GM23338 (cell line): Measurements from ENCODE around the gene ZNF438. TPM values are rescaled to one million over a fixed set of nuclear protein-coding genes. Genes with fewer than 3 reads are reported as not detected.

Source experiments
- ATAC-seq: fragments of 200-7000 bp; cut with Tn5 transposase; 3 replicates; pipeline ENCODE4 v1.9.1; 2020
- DNase-seq: peaks from one replicate; pipeline ENCODE4 v3.0.0-alpha.2; 2015; ENCODE audit warnings: low spot score
- H2AFZ ChIP-seq: fragments of 200-600 bp; sonication (generic); 2 replicates; pipeline ENCODE4 v1.8.0; 2016; ENCODE audit warnings: antibody characterized with exemption, mild to moderate bottlenecking, moderate library complexity
- H3F3A ChIP-seq: fragments of 200-600 bp; sonication (generic); replicated peaks from 2 replicates; pipeline ENCODE4 v1.8.0; 2017; ENCODE audit warnings: antibody characterized with exemption, mixed run types, low read depth
- H3K27ac ChIP-seq: fragments of 200-600 bp; sonication (generic); 2 replicates; pipeline ENCODE4 v1.6.1; 2016; ENCODE audit warnings: low read depth
- H3K27me3 ChIP-seq: fragments of 200-600 bp; sonication (generic); 2 replicates; pipeline ENCODE4 v1.8.0; 2016; ENCODE audit warnings: mild to moderate bottlenecking, mixed run types, moderate library complexity; ENCODE audit not compliant: insufficient read depth
- H3K36me3 ChIP-seq: fragments of 200-600 bp; sonication (generic); 2 replicates; pipeline ENCODE4 v1.8.0; 2016; ENCODE audit warnings: mild to moderate bottlenecking; ENCODE audit not compliant: insufficient read depth
- H3K4me1 ChIP-seq: fragments of 200-600 bp; sonication (generic); 2 replicates; pipeline ENCODE4 v1.8.0; 2016; ENCODE audit warnings: mild to moderate bottlenecking, moderate library complexity; ENCODE audit not compliant: insufficient read depth
- H3K4me2 ChIP-seq: fragments of 200-600 bp; sonication (generic); 2 replicates; pipeline ENCODE4 v1.7.1; 2017; ENCODE audit warnings: mixed run types
- H3K4me3 ChIP-seq: fragments of 200-600 bp; sonication (generic); 2 replicates; pipeline ENCODE4 v1.6.1; 2016; ENCODE audit warnings: mixed run types
- H3K79me2 ChIP-seq: fragments of 200-600 bp; sonication (generic); replicated peaks from 2 replicates; pipeline ENCODE4 v1.8.0; 2017; ENCODE audit warnings: mild to moderate bottlenecking; ENCODE audit not compliant: insufficient read depth
- H3K9me2 ChIP-seq: fragments of 200-600 bp; sonication (generic); 2 replicates; pipeline ENCODE4 v1.8.0; 2017; ENCODE audit not compliant: insufficient read depth
- H4K20me1 ChIP-seq: fragments of 200-600 bp; sonication (generic); replicated peaks from 2 replicates; pipeline ENCODE4 v1.8.0; 2017; ENCODE audit warnings: mild to moderate bottlenecking; ENCODE audit not compliant: insufficient read depth
- H3K27ac Mint-ChIP-seq: 2 replicates; pipeline ENCODE4 v1.8.0; 2020; ENCODE audit warnings: inconsistent platforms, mild to moderate bottlenecking, moderate library complexity, mixed read lengths
- H3K27me3 Mint-ChIP-seq: 3 replicates; pipeline ENCODE4 v1.8.0; 2022; ENCODE audit warnings: low read depth, mild to moderate bottlenecking, moderate library complexity, mixed read lengths, inconsistent platforms; ENCODE audit not compliant: insufficient read depth, poor library complexity
- H3K36me3 Mint-ChIP-seq: 3 replicates; pipeline ENCODE4 v1.8.0; 2021; ENCODE audit warnings: low read depth, mild to moderate bottlenecking, inconsistent platforms, moderate library complexity, mixed read lengths
- H3K4me1 Mint-ChIP-seq: 3 replicates; pipeline ENCODE4 v1.8.0; 2020; ENCODE audit warnings: mild to moderate bottlenecking, inconsistent platforms, mixed read lengths
- H3K4me3 Mint-ChIP-seq: 3 replicates; pipeline ENCODE4 v1.8.0; 2021; ENCODE audit warnings: moderate library complexity, mild to moderate bottlenecking, inconsistent platforms, mixed read lengths
- H3K9me3 Mint-ChIP-seq: 3 replicates; pipeline ENCODE4 v1.8.0; 2020; ENCODE audit warnings: moderate library complexity, mild to moderate bottlenecking, inconsistent platforms, mixed read lengths
- CREB1 ChIP-seq: fragments of 250-450 bp; sonication (Bioruptor Pico); IDR thresholded peaks from 2 replicates; pipeline ENCODE4 v1.5.0; 2020; ENCODE audit warnings: low read depth, mild to moderate bottlenecking, moderate library complexity
- CTCF ChIP-seq, 2 experiments: fragments of 200-600 bp in 1 of 2; sonication (generic) in 1 of 2; conservative IDR thresholded peaks; 2 replicates each; pipeline versions ENCODE4 v1.5.1 to v1.6.1; 2016 to 2017; ENCODE audit warnings: antibody characterized with exemption in 2 of 2, low read depth in 2 of 2, mild to moderate bottlenecking in 2 of 2, moderate library complexity in 1 of 2
- EZH2 ChIP-seq: fragments of 200-600 bp; sonication (generic); IDR thresholded peaks from one replicate; pipeline ENCODE4 v1.8.0; 2017; ENCODE audit warnings: antibody characterized with exemption, mild to moderate bottlenecking, low read depth; ENCODE audit not compliant: unreplicated experiment
- EZH2phosphoT487 ChIP-seq: fragments of 200-600 bp; sonication (generic); IDR thresholded peaks from one replicate; pipeline ENCODE4 v1.8.1; 2018; ENCODE audit warnings: antibody characterized with exemption; ENCODE audit not compliant: unreplicated experiment
- JUNB ChIP-seq: IDR thresholded peaks from one replicate; pipeline ENCODE4 v1.6.1; 2016; ENCODE audit warnings: antibody characterized with exemption; ENCODE audit not compliant: unreplicated experiment
- NANOG ChIP-seq: IDR thresholded peaks from 2 replicates; pipeline ENCODE4 v1.6.1; 2016; ENCODE audit warnings: antibody characterized with exemption, borderline replicate concordance
- POLR2AphosphoS5 ChIP-seq: IDR thresholded peaks from 2 replicates; pipeline ENCODE4 v1.6.1; 2016; ENCODE audit warnings: antibody characterized with exemption, low read depth
- STAT1 ChIP-seq: IDR thresholded peaks from one replicate; pipeline ENCODE4 v1.6.1; 2016; ENCODE audit warnings: antibody characterized with exemption; ENCODE audit not compliant: unreplicated experiment
- ZNF114 ChIP-seq: fragments of 250-450 bp; sonication (Bioruptor Pico); IDR thresholded peaks from 2 replicates; pipeline ENCODE4 v1.5.0; 2020; ENCODE audit warnings: mild to moderate bottlenecking, moderate library complexity
- ZNF331 ChIP-seq: fragments of 250-450 bp; sonication (Bioruptor Pico); IDR thresholded peaks from 2 replicates; pipeline ENCODE4 v1.5.0; 2020; ENCODE audit warnings: low read depth, mild to moderate bottlenecking, moderate library complexity
- ZNF462 ChIP-seq: fragments of 250-450 bp; sonication (Bioruptor Pico); IDR thresholded peaks from 2 replicates; pipeline ENCODE4 v1.5.0; 2020; ENCODE audit warnings: mild to moderate bottlenecking, moderate library complexity
- polyA plus RNA-seq: library from polyadenylated mRNA; unstranded; fragments of >200 nt; fragmentation: Nextera tagmentation; extraction: Ambion mirVana; gene quantifications from 2 replicates; pipeline ENCODE4 v1.2.1, GENCODE V29; 2016
- total RNA-seq: library from RNA; depleted of rRNA; stranded (reverse); fragments of >200 nt; shearing (Covaris generic); gene quantifications from 2 replicates; pipeline ENCODE4 v1.2.3, GENCODE V29; 2014
- TF ChIP-seq, protein P1 (sequence below): IDR thresholded peaks from 2 replicates; pipeline ENCODE4 v1.6.1; 2016; ENCODE audit warnings: antibody characterized with exemption
- TF ChIP-seq, protein P2 (sequence below): IDR thresholded peaks from one replicate; pipeline ENCODE4 v1.6.1; 2018; ENCODE audit warnings: antibody characterized with exemption; ENCODE audit not compliant: unreplicated experiment

Gene ZNF438
- total and polyA plus RNA-seq, 2 experiments from 2014 or later, result 0.91 to 0.94 TPM

DNA sequence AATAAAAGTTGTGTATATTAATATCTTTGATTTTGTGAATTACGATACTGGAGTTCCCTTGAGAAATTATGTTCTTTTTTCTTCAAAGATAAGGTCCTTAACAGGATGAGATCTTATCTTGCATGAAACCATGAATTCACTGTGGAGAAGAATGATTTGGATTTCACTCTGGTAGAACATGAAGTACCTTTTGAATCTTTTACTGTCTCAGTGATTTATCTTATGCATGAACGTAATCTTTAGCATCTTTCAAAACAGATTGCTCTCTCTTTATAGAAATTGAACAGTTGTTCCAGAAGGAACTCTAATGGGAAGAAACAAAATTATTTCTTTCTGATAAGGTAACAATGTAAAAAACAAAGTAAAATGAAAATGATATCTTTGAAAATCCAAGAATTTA is 11.0 kb upstream of the ZNF438 start:
- Mint-ChIP-seq H3K4me1 (peaks cover 2% of the 10 kb centered on the region; the same call in 1 of the 3 replicates), H3K36me3 (no peaks in the 10 kb centered on the region), H3K27me3 (peaks cover 2% of the 10 kb centered on the region), H3K4me3 (no peak overlapping the region), H3K9me3 (peaks cover 3% of the 10 kb centered on the region; the same call in 2 of the 3 replicates), H3K27ac (no peak overlapping the region)
- no peak overlapping the region for H3K27ac ChIP-seq
- no peaks in the 10 kb centered on the region for H3K36me3 ChIP-seq
- H3F3A ChIP-seq, result no peaks in the 10 kb centered on the region
- no peaks in the 10 kb centered on the region for H3K27me3 ChIP-seq
- no peaks in the 10 kb centered on the region for H3K4me1 ChIP-seq
- no peaks in the 10 kb centered on the region for H3K9me2 ChIP-seq
- no peak overlapping the region for H3K4me3 ChIP-seq
- H4K20me1 ChIP-seq, result no peaks in the 10 kb centered on the region
- DNase-seq (no peak), ATAC-seq (no peak)
- no peak overlapping the region for H2AFZ ChIP-seq
- no peaks in the 10 kb centered on the region for H3K79me2 ChIP-seq
- no peak overlapping the region for H3K4me2 ChIP-seq
- no peak for TF ChIP-seq ZNF331 (CRISPR knock-in tag)
- no peak for TF ChIP-seq ZNF462 (CRISPR knock-in tag)
- TF ChIP-seq, protein P1, sequence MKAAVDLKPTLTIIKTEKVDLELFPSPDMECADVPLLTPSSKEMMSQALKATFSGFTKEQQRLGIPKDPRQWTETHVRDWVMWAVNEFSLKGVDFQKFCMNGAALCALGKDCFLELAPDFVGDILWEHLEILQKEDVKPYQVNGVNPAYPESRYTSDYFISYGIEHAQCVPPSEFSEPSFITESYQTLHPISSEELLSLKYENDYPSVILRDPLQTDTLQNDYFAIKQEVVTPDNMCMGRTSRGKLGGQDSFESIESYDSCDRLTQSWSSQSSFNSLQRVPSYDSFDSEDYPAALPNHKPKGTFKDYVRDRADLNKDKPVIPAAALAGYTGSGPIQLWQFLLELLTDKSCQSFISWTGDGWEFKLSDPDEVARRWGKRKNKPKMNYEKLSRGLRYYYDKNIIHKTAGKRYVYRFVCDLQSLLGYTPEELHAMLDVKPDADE, result no peak
- no peak for TF ChIP-seq NANOG
- TF ChIP-seq CREB1, result no peak
- TF ChIP-seq POLR2AphosphoS5, result no peak
- no peak for TF ChIP-seq EZH2
- no peak for TF ChIP-seq JUNB
- TF ChIP-seq EZH2phosphoT487, result no peak
- TF ChIP-seq STAT1, result no peak
- no peak for TF ChIP-seq CTCF (conservative IDR thresholded peaks at IDR 0.05; ENCODE audit: low read depth in 2 of 2)
- TF ChIP-seq ZNF114, result no peak
- TF ChIP-seq, protein P2, sequence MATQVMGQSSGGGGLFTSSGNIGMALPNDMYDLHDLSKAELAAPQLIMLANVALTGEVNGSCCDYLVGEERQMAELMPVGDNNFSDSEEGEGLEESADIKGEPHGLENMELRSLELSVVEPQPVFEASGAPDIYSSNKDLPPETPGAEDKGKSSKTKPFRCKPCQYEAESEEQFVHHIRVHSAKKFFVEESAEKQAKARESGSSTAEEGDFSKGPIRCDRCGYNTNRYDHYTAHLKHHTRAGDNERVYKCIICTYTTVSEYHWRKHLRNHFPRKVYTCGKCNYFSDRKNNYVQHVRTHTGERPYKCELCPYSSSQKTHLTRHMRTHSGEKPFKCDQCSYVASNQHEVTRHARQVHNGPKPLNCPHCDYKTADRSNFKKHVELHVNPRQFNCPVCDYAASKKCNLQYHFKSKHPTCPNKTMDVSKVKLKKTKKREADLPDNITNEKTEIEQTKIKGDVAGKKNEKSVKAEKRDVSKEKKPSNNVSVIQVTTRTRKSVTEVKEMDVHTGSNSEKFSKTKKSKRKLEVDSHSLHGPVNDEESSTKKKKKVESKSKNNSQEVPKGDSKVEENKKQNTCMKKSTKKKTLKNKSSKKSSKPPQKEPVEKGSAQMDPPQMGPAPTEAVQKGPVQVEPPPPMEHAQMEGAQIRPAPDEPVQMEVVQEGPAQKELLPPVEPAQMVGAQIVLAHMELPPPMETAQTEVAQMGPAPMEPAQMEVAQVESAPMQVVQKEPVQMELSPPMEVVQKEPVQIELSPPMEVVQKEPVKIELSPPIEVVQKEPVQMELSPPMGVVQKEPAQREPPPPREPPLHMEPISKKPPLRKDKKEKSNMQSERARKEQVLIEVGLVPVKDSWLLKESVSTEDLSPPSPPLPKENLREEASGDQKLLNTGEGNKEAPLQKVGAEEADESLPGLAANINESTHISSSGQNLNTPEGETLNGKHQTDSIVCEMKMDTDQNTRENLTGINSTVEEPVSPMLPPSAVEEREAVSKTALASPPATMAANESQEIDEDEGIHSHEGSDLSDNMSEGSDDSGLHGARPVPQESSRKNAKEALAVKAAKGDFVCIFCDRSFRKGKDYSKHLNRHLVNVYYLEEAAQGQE, result no peak
